ENCODE data around the gene SLC38A8.

- TF ChIP-seq POLR2AphosphoS5 (IDR thresholded peaks at IDR 0.05), result no peak
- TF ChIP-seq CTCF (IDR thresholded peaks at IDR 0.05), result no peak
Observed at GRCh38 chr16:83970430-83970815, 72.2 kb downstream of the SLC38A8 start.
